GM19397 (cell line): Measurements from ENCODE around the gene FOXRED2.
"Not testable (repeated sequence)": the region's sequence is repeated elsewhere in the genome, so short reads cannot be mapped to it uniquely, and the experiment has no call there.

ENCODE experiments used
- ATAC-seq: cut with Tn5 transposase; IDR thresholded peaks from one replicate; pipeline ENCODE4 v1.9.1; 2021; ENCODE audit warnings: mild to moderate bottlenecking, moderate library complexity; ENCODE audit not compliant: unreplicated experiment

FOXRED2 gene

DNA sequence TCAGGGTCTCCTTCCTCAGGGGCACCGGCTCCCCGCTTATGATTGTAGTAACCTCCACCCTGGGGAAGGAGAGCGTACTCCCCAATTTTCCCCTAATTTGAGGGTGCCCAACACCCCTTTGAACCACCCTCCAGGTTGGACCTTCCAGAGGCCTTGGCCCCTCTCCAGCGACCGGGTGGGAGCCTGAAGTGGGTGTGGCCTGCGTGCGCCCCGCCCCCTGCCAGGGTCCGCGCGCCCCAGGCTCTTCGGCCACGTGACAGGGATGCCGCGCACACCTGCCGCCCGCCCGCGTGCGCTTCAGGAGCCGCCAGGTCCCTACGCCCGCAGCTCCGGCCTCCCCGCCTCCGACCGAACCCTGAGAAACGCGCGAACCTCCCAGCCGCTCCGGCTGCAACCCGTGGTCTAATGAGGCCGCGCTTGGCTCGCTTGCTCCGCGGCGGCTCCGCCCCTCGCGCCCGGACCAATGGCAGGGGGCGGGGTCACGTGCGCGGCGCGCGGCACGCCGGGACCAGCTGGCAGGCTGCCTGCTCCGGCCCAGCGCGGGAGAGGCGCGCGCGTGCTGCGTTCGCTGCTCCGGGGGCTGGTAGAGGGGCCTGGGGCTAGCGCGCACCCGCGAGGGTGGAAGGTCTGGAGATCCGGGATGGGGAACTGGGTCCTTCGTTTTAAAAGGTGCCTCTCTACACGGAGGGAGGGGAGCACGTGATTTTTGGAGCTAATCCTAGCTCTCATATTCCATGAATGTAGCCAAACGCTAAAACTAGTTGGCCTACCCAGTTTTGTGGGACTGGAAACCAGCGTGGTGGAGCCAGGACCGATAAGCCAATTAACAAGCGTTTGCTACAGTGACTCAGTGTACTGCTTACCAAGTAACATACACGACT, at the start of gene FOXRED2:
TSS of gene FOXRED2 (minus strand) at position 404 of the 881 bp plus-strand sequence. CDS start 618 bp downstream, outside the sequence.
- ATAC-seq, result peak; percentile 94

DNA sequence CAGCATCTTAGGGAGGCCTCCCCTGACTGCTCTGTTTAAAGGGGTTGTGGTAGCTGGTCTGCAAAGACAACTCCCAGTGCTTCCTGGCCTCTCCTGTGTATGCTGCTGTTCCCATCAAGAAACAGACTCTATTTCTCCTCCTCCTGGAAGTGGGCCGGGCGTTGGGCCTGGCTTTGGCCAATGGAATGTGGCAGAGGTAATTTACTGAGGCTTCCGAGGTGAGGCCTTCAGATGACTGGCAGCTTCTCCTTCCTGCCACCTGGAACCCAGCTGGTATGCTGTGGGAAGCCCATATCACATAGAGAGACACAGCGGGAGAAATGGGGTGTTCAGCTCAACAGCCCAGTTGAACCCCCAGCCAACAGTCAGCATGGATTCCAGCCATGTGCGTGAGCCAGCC, 47.3 kb upstream of the FOXRED2 start:
- no peak for ATAC-seq

- no peak for ATAC-seq
Observed at GRCh38 chr22:36552289-36552688, 45.4 kb upstream of the FOXRED2 start.

GRCh38 chr22:36550701-36551495, 44.1 kb upstream of the FOXRED2 start:
- no peak for ATAC-seq

DNA sequence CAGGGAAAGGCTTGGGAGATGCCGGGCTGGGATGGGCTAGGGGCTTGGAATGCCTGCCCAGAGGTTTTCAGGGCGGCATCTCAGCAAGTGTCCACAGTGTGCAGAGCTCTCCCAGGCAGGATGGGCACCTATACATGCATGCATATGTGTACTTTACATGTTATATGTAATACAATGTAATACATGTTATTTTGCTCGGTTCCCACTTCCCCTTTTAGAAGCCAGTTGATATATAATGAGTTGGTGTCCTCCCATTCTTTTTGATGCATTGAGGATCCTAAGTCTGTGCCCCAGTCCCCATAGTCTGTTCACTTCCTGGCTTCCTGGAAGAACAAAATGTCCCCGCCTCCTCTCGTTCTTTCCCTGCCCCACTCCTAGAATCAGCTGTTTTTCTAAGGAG, 42.2 kb upstream of the FOXRED2 start:
- no peak for ATAC-seq

GRCh38 chr22:36548606-36549005, 41.8 kb upstream of the FOXRED2 start:
- no peak for ATAC-seq

GRCh38 chr22:36546932-36547331, 40.1 kb upstream of the FOXRED2 start:
- no peak for ATAC-seq

DNA sequence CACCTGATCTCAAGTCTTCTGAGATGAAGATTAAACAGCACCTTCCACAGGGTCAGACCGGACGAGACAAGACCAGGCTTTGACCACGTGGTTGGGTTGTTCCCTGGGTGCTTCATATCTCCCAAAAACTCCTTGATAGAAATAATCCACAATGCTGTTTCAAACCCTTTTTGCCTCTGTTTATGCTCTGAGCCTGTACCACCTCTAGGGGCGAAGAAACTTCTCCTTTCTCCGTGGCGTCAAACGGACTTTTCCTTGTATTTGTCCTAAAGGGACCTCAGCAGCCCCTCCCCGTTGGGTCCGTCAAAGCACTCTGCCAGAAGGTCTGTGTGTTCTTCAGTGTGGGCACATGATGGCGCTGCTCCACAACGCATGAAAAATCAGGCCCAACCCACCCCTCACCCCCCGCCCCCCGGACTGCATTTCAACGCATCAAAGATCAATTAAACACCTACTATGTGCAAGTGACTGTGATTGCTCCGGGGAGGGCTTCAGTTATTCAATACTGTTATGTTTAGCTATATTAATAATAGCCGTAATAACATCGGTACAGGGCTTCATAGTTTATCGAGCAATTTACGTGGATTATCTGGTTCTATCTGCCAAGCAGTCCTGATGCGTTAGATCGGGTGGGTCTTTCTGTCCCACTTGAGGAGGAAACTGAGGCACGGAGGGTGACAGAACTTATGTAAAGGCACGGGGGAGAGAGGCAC, 39.4 kb upstream of the FOXRED2 start:
- no peak for ATAC-seq

DNA sequence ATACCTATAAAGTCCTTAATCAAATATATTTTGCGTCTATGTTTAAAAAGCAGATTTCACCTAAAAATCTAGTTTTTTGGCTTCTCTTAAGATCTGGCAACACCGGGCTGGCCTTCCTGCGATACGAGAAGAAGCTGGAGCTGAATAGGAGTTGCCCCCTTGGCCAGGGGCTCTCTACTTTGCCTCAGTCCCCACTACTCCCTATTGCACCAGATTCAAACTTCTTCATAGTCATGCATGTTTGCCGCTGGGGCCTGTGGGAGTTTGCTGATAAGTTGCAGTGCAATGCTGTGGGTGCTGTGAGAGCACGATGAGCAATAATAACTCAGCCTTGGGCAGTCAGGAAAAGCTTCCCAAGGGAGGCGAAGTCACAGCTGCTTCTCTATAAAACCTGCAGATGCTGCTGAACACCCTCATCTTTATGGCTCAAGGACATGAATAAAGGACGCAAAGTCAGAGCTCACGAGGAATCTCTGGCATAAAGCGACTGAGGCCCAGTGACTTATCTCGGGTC, 37.3 kb upstream of the FOXRED2 start:
- ATAC-seq, result no peak

- ATAC-seq, result no peak
Observed at GRCh38 chr22:36541831-36542411, 35.1 kb upstream of the FOXRED2 start.

DNA sequence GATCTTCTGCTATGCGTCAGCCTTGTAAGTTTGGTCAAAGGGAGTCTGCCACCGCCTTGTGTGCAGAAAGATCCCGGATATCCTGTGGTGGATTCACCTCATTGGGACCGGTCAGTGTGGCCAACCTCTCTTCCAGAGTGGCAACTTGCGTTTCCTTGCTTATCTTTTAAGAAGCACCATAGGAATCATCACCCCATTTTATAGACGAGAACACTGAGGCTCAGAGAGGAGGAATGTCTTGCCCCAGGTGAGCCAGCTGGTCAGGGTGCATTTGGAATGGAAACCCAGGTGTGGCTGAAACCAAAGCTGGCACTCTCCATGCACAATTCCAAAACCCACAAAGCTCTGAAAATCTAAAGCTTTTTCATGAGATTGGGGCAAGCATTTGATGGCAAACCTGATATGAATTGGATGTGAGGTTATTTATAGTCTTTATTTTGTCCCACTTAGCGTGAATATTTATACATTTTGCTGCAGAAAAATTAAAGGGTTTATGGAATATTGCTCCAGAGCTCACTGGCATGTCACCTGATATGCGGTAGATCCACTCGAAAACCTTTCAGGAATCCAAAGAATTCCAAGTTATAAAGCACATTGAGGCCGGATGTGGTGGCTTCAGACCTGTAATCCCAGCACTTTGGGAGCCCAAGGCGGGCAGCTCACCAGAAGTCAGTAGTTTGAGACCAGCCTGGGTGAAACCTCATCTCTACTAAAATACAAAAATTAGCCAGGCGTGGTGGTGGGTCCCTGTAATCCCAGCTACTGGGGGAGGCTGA, 34.2 kb upstream of the FOXRED2 start:
- no peak for ATAC-seq

GRCh38 chr22:36538529-36538928, 31.7 kb upstream of the FOXRED2 start:
- no peak for ATAC-seq

GRCh38 chr22:36536717-36537116, 29.9 kb upstream of the FOXRED2 start:
- no peak for ATAC-seq

DNA sequence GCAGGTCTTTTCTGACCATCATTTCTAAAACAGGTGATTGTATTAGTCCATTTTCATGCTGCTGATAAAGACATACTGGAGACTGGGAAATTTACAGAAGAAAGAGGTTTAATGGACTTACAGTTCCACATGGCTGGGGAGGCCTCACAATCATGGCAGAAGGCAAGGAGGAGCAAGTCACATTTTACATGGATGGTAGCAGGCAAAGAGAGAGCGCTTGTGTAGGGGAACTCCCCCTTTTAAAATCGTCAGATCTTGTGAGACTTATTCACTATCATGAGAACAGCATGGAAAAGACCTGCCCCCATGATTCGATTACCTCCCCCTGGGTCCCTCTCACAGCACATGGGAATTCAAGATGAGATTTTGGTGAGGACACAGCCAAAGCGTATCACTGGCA, 26.5 kb upstream of the FOXRED2 start:
- ATAC-seq, result not testable (repeated sequence)

GRCh38 chr22:36532466-36532865, 25.6 kb upstream of the FOXRED2 start:
- no peak for ATAC-seq

- ATAC-seq, result peak; percentile 93
Observed at GRCh38 chr22:36528795-36529751, 22.2 kb upstream of the FOXRED2 start, which contains the start of gene EIF3D. Gene EIF3D (minus strand): TSS chr22:36529166. CDS start chr22:36526121, 3,045 bp downstream.

DNA sequence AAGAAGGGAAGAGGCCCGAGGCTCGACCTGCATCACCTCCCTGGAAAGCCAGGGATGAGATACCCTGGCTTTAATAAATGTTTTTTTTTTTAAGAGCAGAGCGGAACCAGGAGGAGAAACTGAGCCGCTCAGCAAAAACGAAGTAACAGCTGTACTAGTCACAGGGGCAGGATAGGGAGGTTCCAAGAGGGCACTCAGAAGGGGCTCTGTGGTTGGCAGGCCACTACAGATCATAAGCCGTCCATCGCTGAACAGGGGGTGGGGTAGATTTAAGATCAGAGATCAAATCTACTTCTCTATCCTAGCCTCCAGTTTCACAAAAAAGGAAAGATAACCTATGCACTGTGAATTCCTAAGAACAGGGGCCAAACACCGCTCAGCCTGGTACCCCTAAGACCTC, 21.5 kb upstream of the FOXRED2 start:
- ATAC-seq, result no peak

- no peak for ATAC-seq
Observed at GRCh38 chr22:36522662-36523061, 15.8 kb upstream of the FOXRED2 start.

- ATAC-seq, result no peak
Observed at GRCh38 chr22:36520423-36520822, 13.6 kb upstream of the FOXRED2 start.
